Measurements from ENCODE around the gene NR5A2. TPM values are rescaled to one million over a fixed set of nuclear protein-coding genes. Genes with fewer than 3 reads are reported as not detected.

NR5A2 gene
- total and polyA plus RNA-seq, 10 of the 15 experiments (the other 5 are each of a cell fraction or from before 2014, with no cell fraction given): 0.02 to 0.60 (median 0.15) TPM; not detected in 1

DNA sequence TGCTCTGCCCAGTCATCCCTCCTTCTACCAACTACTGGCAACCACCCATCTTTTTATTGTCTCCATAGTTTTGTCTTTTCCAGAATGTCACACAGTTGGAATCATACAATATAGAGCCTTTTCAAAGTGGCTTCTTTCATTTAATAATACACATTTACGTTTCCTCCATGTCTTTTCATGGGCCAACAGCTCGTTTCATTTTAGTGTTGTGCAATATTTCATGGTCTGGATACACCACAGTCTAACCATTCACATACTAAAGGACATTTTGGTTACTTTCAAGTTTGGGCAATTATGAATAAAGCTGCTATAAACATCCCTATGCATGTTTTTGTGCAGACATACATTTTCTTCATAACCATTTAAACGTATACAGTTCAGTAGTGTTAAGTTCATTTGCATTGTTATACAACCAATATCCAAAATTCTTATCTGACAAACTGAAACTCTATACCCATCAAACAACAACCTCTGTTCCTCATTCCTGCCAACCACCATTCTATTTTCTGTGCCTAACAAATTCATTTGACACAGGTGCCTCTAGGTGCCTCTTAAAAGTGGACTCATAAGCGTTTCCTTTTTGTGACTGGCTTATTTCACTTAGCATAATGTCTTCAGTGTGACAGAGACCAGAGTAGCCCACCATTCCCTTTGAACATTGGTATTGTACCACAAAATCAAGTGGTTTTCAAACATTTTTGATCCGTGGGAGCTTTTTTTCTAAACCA is 138.1 kb downstream of the NR5A2 start (continued):
- TF ChIP-seq, protein P1, sequence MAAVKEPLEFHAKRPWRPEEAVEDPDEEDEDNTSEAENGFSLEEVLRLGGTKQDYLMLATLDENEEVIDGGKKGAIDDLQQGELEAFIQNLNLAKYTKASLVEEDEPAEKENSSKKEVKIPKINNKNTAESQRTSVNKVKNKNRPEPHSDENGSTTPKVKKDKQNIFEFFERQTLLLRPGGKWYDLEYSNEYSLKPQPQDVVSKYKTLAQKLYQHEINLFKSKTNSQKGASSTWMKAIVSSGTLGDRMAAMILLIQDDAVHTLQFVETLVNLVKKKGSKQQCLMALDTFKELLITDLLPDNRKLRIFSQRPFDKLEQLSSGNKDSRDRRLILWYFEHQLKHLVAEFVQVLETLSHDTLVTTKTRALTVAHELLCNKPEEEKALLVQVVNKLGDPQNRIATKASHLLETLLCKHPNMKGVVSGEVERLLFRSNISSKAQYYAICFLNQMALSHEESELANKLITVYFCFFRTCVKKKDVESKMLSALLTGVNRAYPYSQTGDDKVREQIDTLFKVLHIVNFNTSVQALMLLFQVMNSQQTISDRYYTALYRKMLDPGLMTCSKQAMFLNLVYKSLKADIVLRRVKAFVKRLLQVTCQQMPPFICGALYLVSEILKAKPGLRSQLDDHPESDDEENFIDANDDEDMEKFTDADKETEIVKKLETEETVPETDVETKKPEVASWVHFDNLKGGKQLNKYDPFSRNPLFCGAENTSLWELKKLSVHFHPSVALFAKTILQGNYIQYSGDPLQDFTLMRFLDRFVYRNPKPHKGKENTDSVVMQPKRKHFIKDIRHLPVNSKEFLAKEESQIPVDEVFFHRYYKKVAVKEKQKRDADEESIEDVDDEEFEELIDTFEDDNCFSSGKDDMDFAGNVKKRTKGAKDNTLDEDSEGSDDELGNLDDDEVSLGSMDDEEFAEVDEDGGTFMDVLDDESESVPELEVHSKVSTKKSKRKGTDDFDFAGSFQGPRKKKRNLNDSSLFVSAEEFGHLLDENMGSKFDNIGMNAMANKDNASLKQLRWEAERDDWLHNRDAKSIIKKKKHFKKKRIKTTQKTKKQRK (IDR thresholded peaks at IDR 0.05; ENCODE audit: low read depth, low read length): no peak
- TF ChIP-seq TCF3 (IDR thresholded peaks at IDR 0.05; ENCODE audit: borderline replicate concordance, insufficient read depth, low read depth, low read length): no peak
- no peak for TF ChIP-seq ATF7 (IDR thresholded peaks at IDR 0.05; ENCODE audit: low read depth)

DNA sequence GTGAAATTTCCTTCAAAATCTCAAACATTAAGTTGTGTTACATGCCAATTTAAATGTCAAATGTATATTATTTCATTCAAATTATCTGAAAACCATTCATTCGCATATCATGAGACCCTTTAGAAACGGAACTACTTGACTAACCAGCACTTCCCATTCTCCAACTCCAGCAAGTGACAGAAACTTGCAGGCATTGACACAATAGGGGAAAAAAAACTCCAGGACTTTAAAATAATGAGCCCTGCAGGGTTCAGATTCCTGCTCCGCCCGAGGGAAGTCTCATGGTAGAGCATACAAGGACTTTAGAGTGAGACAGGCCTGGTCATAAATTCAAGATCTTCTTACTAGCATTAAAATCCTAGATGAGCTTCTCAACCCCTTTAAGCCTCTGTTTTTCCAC is 138.9 kb downstream of the NR5A2 start:
- H3K4me2 ChIP-seq (ENCODE audit: control insufficient read depth, insufficient read depth): no peak overlapping the region
- H3K9me3 ChIP-seq (replicated peaks; ENCODE audit: control insufficient read depth, insufficient read depth, low read length): no peaks in the 10 kb centered on the region
- no peaks in the 10 kb centered on the region for H3K36me3 ChIP-seq (ENCODE audit: control insufficient read depth in 2 of 2, insufficient read depth in 2 of 2, low read length in 1 of 2)
- no peak overlapping the region for H3K9ac ChIP-seq (ENCODE audit: control insufficient read depth, insufficient read depth, low read length)
- ChIA-PET POLR2A (no interaction called here), CTCF (no interaction called here), RAD21 (ENCODE audit: unreplicated experiment) (no interaction called here), SMC1A (ENCODE audit: uncharacterized antibody, unreplicated experiment) (interaction anchor here (1.8 to 1.9 kb wide), 2 partner anchors 9 to 25 kb away, joined by 7 to 8 read pairs; no protein-coding TSS in a partner anchor)
- intact Hi-C loops (cut with micrococcal nuclease; ENCODE audit: unreplicated experiment) (no loop called here), in situ Hi-C loops (cut with MboI) (no loop called here)
- no peaks in the 10 kb centered on the region for H3K79me2 ChIP-seq (ENCODE audit: control insufficient read depth, insufficient read depth, low read length)
- DNase-seq (ENCODE audit: low read depth, low spot score) (no peak), ATAC-seq (no peak), FAIRE-seq (no peak)
- no peaks in the 10 kb centered on the region for H3K4me1 ChIP-seq (ENCODE audit: control insufficient read depth, insufficient read depth, low read length)
- H4K20me1 ChIP-seq (ENCODE audit: control insufficient read depth, insufficient read depth): no peaks in the 10 kb centered on the region
- no peak overlapping the region for H3K27ac ChIP-seq (ENCODE audit: control insufficient read depth, insufficient read depth)
- no TSS peak for BruUV-seq (replicated peaks)
- 76% methylated on average over 4 of the region's 4 CpGs for WGBS (ENCODE audit: insufficient coverage, insufficient replicate concordance, low lambda C conversion rate, missing lambda C conversion rate)
- no peak overlapping the region for H2AFZ ChIP-seq (ENCODE audit: control insufficient read depth, low read depth, low read length)
- H3K4me3 ChIP-seq: no peak overlapping the region
- no peaks in the 10 kb centered on the region for H3K27me3 ChIP-seq (replicated peaks in 1 of 2; ENCODE audit: control insufficient read depth in 2 of 2, insufficient read depth in 2 of 2, low read length in 1 of 2)
- no peak for TF ChIP-seq RFX5 (IDR thresholded peaks at IDR 0.05; ENCODE audit: low read depth, low read length)
- TF ChIP-seq, protein P2, sequence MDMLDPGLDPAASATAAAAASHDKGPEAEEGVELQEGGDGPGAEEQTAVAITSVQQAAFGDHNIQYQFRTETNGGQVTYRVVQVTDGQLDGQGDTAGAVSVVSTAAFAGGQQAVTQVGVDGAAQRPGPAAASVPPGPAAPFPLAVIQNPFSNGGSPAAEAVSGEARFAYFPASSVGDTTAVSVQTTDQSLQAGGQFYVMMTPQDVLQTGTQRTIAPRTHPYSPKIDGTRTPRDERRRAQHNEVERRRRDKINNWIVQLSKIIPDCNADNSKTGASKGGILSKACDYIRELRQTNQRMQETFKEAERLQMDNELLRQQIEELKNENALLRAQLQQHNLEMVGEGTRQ (IDR thresholded peaks at IDR 0.05; ENCODE audit: borderline replicate concordance, low read depth, low read length): no peak
- TF ChIP-seq FOS (IDR thresholded peaks at IDR 0.05; ENCODE audit: borderline replicate concordance, extremely low read depth, insufficient read length): no peak
- TF ChIP-seq ZNF24 (IDR thresholded peaks at IDR 0.05): no peak
- no peak for TF ChIP-seq STAT3 (IDR thresholded peaks at IDR 0.05; ENCODE audit: low read depth, low read length)
- no peak for TF ChIP-seq TAF1 (IDR thresholded peaks at IDR 0.05; ENCODE audit: borderline replicate concordance, low read depth, low read length)
- no peak for TF ChIP-seq BACH1 (IDR thresholded peaks at IDR 0.05; ENCODE audit: borderline replicate concordance)
- TF ChIP-seq ETV6 (conservative IDR thresholded peaks at IDR 0.05 in 1 of 2, IDR thresholded peaks at IDR 0.05 in 1 of 2; ENCODE audit: borderline replicate concordance in 1 of 2, low read depth in 1 of 2): no peak
- TF ChIP-seq, protein P3, sequence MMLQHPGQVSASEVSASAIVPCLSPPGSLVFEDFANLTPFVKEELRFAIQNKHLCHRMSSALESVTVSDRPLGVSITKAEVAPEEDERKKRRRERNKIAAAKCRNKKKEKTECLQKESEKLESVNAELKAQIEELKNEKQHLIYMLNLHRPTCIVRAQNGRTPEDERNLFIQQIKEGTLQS (IDR thresholded peaks at IDR 0.05; ENCODE audit: borderline replicate concordance, extremely low read depth, low read depth, low read length): no peak
- TF ChIP-seq HCFC1 (IDR thresholded peaks at IDR 0.05; ENCODE audit: low read length): no peak
- no peak for TF ChIP-seq ATF7 (IDR thresholded peaks at IDR 0.05; ENCODE audit: low read depth)
- no peak for TF ChIP-seq SIN3A (IDR thresholded peaks at IDR 0.05; ENCODE audit: low read depth, low read length)
- TF ChIP-seq CBX3 (IDR thresholded peaks at IDR 0.05; ENCODE audit: borderline replicate concordance, low read depth): no peak
- no peak for TF ChIP-seq MEF2A (IDR thresholded peaks at IDR 0.05; ENCODE audit: insufficient read depth, low read depth, low read length)
- TF ChIP-seq POLR2AphosphoS5 (IDR thresholded peaks at IDR 0.05; ENCODE audit: low read length): no peak

All from GM12878 (cell line).